ENCODE measurements around the gene RGL2. TPM values are rescaled to one million over a fixed set of nuclear protein-coding genes. Genes with fewer than 3 reads are reported as not detected.

Gene RGL2
- total and polyA plus RNA-seq, 2 of the 13 experiments (the other 11 are each of a cell fraction or from before 2014, with no cell fraction given) = 22.9 to 47.4 TPM

DNA sequence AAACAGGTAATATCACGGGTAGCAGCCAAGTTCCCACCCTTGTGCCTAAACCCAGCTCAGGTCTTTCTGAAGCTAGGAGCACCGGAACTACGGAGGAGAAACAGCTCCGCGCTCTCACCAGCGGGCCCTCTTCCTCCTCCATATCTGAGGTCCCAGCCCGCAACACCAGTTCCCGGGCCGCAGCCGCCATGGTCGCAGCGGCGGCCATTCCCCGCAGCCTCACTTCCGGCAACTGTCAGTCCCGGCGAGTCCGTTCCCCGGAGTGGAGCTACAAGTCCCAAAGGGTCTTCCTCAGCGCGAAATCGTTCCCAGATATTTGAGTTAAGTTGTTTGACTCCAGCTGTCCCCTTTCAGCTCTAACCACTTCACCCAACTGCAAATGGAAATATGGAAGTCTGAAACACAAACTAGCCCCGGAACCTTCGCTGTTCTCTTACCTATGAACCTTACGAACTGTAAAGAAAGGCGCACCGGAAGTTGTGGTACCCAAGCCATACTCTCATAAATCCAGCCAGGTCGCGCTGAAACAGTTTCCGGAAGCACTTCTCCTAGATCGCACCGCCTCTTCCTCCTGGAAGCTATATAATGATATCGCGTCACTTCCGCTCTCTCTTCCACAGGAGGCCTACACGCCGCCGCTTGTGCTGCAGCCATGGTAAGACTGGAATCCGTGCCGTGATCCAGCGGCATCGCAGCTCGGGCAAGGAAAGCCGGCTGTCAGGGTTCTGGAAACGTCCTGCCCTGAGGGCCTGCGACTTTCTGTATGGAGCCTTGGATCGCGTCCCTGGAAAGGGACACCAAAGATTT lies 27.1 kb downstream of the RGL2 start, which contains the start of the genes RPS18 and VPS52 (continued):
- TF ChIP-seq, protein P1, sequence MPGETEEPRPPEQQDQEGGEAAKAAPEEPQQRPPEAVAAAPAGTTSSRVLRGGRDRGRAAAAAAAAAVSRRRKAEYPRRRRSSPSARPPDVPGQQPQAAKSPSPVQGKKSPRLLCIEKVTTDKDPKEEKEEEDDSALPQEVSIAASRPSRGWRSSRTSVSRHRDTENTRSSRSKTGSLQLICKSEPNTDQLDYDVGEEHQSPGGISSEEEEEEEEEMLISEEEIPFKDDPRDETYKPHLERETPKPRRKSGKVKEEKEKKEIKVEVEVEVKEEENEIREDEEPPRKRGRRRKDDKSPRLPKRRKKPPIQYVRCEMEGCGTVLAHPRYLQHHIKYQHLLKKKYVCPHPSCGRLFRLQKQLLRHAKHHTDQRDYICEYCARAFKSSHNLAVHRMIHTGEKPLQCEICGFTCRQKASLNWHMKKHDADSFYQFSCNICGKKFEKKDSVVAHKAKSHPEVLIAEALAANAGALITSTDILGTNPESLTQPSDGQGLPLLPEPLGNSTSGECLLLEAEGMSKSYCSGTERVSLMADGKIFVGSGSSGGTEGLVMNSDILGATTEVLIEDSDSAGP (CRISPR knock-in tag; IDR thresholded peaks at IDR 0.05; ENCODE audit: borderline replicate concordance) = peak; percentile 82; the same call in 1 of the 2 replicates
- TF ChIP-seq, protein P2, sequence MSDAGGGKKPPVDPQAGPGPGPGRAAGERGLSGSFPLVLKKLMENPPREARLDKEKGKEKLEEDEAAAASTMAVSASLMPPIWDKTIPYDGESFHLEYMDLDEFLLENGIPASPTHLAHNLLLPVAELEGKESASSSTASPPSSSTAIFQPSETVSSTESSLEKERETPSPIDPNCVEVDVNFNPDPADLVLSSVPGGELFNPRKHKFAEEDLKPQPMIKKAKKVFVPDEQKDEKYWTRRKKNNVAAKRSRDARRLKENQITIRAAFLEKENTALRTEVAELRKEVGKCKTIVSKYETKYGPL (CRISPR knock-in tag; IDR thresholded peaks at IDR 0.05) = peak; percentile 81
- TF ChIP-seq HOXA9 (CRISPR knock-in tag; IDR thresholded peaks at IDR 0.05; ENCODE audit: borderline replicate concordance) = no peak
- TF ChIP-seq, protein P3, sequence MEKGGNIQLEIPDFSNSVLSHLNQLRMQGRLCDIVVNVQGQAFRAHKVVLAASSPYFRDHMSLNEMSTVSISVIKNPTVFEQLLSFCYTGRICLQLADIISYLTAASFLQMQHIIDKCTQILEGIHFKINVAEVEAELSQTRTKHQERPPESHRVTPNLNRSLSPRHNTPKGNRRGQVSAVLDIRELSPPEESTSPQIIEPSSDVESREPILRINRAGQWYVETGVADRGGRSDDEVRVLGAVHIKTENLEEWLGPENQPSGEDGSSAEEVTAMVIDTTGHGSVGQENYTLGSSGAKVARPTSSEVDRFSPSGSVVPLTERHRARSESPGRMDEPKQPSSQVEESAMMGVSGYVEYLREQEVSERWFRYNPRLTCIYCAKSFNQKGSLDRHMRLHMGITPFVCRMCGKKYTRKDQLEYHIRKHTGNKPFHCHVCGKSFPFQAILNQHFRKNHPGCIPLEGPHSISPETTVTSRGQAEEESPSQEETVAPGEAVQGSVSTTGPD (CRISPR knock-in tag; IDR thresholded peaks at IDR 0.05) = 0 out of 2 replicates have a peak, but pooled peaks have one; percentile 74
- TF ChIP-seq IRF9 (CRISPR knock-in tag; IDR thresholded peaks at IDR 0.05; ENCODE audit: borderline replicate concordance) = peak; percentile 90
- TF ChIP-seq CBFB (CRISPR knock-in tag; IDR thresholded peaks at IDR 0.05) = 0 out of 2 replicates have a peak, but pooled peaks have one; percentile 34
- no peak for TF ChIP-seq CHCHD3 (CRISPR knock-in tag; IDR thresholded peaks at IDR 0.05)
- TF ChIP-seq NFYC (CRISPR knock-in tag; IDR thresholded peaks at IDR 0.05) = peak; percentile 47; the same call in 1 of the 2 replicates
- no peak for TF ChIP-seq GPBP1L1 (CRISPR knock-in tag; IDR thresholded peaks at IDR 0.05)
- TF ChIP-seq THAP7 (CRISPR knock-in tag; IDR thresholded peaks at IDR 0.05) = peak; percentile 76; the same call in 1 of the 2 replicates
- peak; percentile 84 for TF ChIP-seq ZNF784 (CRISPR knock-in tag; IDR thresholded peaks at IDR 0.05; ENCODE audit: borderline replicate concordance)
- TF ChIP-seq ZNF17 (CRISPR knock-in tag; IDR thresholded peaks at IDR 0.05) = no peak
- 0 out of 2 replicates have a peak, but pooled peaks have one; percentile 43 for TF ChIP-seq TP53 (CRISPR knock-in tag; conservative IDR thresholded peaks at IDR 0.05)
- no peak for TF ChIP-seq ZNF451 (CRISPR knock-in tag; IDR thresholded peaks at IDR 0.05)
- peak; percentile 94 for TF ChIP-seq IKZF4 (CRISPR knock-in tag; IDR thresholded peaks at IDR 0.05; ENCODE audit: borderline replicate concordance, low read depth, not compliant biosample characterization)
- no peak; the same call in 1 of the 2 replicates for TF ChIP-seq JUND (CRISPR knock-in tag; IDR thresholded peaks at IDR 0.05)
- TF ChIP-seq, protein P4, sequence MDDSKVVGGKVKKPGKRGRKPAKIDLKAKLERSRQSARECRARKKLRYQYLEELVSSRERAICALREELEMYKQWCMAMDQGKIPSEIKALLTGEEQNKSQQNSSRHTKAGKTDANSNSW (CRISPR knock-in tag; IDR thresholded peaks at IDR 0.05; ENCODE audit: borderline replicate concordance) = no peak
- peak; percentile 89; the same call in 1 of the 2 replicates for TF ChIP-seq FOXC1 (CRISPR knock-in tag; IDR thresholded peaks at IDR 0.05; ENCODE audit: borderline replicate concordance)
- TF ChIP-seq TAF15 (IDR thresholded peaks at IDR 0.05; ENCODE audit: low read depth, low read length, poor library complexity, severe bottlenecking) = no peak

Measured in HepG2 (cell line).